GM18858 (cell line): ENCODE measurements around the gene COL4A3.
"Not testable (repeated sequence)": the region's sequence is repeated elsewhere in the genome, so short reads cannot be mapped to it uniquely, and the experiment has no call there.

Source experiments
- ATAC-seq: cut with Tn5 transposase; IDR thresholded peaks from one replicate; pipeline ENCODE4 v1.9.1; 2021; ENCODE audit not compliant: unreplicated experiment

Gene COL4A3

DNA sequence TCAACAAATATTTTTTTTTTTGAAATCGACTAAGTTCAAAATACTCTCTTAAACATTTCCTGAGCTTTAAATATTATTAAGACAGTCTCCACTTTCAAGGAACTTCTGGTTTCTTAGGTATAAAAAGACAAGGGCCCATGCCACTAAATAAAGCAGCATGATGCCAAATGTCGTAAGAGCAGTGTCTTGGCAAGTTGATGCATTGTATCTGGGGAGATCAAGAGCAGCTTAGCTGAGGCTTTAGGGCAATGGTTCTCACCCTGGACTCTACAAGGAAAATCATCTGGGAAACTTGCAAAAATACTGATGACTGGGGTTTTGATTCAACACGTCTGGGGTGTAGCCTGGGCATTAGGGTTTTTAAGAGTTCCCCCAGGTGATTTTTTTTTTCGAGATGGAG, 41.3 kb downstream of the COL4A3 start:
- no peak for ATAC-seq

DNA sequence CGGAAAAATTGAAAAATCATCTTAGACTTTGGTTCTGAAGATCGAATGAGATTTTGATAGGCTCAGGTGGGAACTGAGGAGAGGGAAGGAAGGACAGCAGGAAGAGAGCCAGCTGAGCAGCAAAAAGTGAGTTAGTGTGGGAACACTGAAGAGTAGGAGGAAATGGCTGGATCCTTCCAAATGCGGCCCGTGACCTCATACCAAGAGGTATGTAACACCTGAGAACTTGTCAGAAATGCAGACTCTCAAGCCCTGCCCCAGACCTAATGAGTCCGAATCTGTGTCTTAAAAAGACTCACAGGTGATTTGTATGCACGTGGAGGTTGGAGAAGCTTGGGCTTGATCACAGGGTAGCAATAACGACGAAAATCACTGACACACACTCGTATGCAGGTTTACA, 42.0 kb downstream of the COL4A3 start:
- no peak for ATAC-seq

DNA sequence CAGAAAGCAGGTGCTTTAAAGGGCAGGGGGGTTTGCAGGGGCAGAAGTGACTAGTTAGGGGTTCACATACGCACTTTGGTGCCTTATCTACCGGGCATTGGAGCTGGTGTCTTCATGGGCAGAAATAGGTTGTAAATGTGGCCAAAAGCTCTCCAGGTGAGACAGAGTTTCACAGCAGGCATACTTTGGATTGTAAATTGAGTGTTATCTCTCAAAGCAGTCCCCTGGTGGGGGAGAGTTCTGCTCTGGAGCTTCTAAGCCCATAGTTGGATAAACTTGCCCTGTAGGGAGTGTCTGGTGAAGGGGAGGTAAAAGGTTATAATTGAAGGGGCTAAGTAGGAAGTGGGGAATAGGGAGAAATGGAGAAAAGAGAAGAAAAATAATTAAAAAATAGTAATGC, 43.1 kb downstream of the COL4A3 start:
- no peak for ATAC-seq

DNA sequence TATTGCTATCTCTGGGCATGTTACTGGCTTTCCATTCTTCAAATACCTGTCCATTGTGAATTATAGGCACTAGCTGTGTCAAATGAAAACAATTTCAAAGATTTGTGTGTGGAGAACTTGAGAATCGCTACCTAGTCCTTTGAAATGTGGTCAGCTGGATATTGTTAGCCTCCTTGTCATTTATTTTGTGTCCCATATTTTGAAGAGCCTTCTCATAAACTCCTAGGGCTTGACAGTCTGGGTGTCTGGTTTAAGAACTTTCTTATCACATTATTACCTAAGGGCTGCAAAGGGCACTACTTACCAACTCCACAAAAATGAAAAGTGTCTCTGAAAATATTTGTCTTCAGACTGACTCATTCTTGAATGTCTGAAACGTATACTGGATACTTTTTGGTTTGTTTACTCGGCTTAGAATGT, 50.2 kb downstream of the COL4A3 start:
- no peak for ATAC-seq

DNA sequence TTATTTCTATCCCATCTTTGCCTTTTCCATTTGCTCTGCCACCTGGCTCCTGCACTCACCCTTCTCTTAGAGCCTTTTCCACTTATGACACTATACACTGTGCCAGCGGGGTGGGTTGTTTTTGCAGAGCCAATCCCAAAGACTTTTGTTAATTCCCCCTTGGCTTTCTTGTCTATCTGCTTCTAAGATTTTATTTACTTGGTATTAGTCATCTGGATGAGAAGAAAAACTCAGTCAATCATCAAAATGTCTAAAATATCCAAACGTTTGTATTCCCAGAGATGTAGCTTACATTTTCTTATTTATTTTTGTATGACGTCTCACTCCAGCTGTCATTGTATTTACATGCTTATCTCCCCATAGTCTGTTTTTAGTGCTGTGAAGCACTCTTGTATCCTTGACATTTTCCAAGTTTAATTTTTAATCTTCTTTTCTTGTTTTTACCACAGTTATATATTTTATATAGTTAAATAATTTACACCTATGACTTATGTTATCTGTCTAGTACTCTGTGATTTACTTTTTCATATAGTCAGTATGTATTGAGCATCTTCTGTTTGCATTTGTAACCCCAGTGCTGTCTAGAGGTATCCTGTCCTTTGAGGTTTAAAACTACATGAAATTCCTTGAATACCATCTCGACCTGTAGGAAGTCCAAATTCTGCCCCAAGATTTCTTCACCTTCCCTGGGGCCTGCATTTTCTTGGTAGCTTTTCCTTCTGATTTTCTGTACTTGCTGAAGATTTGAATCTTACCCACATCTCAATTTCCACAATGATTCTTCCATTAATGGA, 55.1 kb downstream of the COL4A3 start:
- no peak for ATAC-seq

DNA sequence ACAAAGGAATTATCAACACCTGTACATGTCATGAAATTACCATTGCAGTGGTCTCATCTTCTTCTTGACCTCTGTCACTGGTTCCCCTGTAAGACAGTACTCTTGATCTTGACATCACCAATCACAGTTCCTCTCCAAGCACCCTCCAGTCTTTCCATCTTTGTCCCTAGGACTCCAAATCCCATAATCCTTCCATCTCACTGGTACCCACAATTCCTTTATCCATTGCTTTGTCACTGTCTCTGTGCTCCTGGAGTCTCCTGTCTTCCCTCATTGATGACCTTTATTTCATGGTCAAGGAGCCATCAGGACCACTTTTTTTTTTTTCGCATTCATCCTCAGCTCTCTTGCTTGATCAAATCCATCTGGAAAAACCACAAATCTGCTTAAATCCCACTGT, 56.7 kb downstream of the COL4A3 start:
- ATAC-seq = no peak

DNA sequence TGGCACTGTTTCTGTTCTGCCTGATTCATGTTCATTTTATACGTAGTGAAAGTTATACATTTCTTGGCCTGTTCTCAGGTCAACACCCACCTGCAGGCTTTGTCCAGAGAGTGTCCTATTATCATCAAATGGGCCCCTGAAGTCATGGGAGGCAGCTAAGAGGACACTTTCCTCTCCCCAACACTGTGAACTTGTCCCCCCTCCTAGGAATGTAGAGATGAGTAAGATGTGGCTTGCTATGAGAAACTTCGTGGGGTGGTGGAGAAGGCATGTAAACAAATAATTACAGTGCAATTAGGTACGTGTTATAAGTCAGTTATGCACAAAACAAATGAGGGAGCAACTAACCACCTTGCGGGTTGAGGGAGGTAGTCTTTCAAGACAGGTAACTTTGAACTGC, 57.9 kb downstream of the COL4A3 start:
- ATAC-seq = no peak

DNA sequence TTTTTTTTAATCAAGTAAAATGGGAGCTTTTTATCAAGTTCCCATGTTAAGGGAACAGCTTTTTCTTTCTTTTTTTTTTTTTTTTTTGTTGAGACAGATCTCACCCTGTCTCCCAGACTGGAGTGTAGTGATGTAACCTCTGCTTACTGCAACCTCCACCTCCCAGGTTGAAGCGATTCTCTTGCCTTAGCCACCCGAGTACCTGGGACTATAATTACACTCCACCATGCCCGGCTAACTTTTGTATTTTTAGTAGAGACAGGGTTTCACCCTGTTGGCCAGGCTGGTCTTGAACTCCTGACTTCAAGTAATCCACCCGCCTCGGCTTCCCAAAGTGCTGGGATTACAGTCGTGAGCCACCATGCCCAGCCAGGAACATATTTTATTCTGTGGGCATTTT, 61.2 kb downstream of the COL4A3 start:
- not testable (repeated sequence) for ATAC-seq

DNA sequence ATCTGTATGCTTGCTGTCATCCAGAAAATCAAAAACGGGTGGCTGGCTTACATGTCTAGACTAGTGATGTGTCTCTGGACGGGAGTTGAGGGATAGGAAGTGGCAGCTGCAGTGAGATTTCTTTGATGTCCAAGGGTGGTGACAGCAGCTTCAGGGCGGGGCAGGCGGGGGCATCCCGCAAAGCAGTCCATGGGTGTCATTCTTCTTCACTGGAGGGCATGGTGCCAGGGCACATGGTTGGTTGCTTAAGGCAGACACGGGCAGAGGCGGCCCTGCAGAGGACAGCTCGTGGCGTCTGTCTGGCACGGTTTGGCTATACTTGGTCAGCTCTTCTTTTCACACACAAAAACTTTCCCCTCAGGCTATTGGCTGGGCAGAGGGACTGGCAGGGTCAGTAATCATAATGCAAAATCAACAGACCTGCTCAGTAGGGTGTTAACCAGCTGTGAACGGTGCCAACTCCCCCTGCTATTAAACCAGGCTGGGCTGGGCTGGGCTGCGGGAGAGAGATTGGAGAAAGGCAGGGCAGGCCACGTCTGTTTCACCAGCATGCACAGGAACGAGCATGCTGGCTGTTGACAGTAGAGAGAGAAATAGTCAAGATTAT, 63.7 kb downstream of the COL4A3 start:
- no peak for ATAC-seq

DNA sequence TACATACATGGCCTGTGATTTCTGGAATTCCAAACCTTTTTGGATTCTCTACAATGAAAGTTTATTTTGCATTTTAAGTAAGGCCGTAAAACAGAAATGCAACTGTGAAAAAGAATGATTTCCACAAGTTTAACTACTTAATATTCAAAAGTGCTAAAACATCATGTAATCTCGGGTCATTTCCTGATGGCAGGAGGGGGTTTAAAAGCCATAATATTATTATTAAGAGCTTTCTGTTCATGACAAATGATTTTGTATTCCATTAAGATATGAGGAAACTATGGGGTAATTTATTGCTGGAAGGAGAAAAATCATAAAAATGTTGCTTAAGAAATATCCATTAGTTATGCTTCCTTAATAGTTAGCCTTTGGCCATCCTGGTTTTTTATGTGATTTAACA, 65.7 kb downstream of the COL4A3 start:
- ATAC-seq = no peak

DNA sequence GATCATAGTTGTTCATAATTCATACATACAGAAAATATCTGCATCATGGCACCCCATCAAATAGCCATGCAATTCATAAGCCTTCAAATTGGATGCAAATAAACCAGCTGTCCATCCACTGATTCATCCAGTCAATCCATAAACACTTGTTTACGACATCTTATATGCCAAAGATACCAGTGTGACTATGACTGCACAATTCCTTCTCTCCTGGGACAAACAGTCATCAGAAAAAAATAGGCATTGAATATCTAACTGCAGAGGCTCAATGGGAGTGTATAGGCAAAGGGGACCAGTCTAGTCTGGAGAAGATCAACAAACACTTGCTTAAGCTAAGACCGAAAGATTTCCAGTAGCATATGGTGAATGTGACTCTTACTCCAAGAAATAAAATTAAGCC, 70.0 kb downstream of the COL4A3 start:
- ATAC-seq = no peak

DNA sequence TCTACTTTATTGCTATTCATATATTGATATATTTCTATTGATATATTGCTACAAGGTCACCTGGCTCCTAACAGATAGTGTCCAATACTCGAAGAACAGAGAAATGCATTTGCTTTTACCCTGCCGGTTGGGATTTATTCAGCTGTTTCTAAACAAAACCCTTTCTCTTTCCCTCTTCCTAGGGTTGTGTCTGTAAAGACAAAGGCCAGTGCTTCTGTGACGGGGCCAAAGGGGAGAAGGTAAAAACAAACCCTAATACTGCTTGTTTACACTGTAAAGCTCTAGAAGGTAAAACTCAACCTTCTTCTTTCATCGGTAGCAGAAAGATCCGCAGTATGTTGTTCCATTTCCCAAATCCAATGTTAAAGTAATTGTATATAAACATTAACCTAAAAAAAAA, 73.4 kb downstream of the COL4A3 start:
- no peak for ATAC-seq

DNA sequence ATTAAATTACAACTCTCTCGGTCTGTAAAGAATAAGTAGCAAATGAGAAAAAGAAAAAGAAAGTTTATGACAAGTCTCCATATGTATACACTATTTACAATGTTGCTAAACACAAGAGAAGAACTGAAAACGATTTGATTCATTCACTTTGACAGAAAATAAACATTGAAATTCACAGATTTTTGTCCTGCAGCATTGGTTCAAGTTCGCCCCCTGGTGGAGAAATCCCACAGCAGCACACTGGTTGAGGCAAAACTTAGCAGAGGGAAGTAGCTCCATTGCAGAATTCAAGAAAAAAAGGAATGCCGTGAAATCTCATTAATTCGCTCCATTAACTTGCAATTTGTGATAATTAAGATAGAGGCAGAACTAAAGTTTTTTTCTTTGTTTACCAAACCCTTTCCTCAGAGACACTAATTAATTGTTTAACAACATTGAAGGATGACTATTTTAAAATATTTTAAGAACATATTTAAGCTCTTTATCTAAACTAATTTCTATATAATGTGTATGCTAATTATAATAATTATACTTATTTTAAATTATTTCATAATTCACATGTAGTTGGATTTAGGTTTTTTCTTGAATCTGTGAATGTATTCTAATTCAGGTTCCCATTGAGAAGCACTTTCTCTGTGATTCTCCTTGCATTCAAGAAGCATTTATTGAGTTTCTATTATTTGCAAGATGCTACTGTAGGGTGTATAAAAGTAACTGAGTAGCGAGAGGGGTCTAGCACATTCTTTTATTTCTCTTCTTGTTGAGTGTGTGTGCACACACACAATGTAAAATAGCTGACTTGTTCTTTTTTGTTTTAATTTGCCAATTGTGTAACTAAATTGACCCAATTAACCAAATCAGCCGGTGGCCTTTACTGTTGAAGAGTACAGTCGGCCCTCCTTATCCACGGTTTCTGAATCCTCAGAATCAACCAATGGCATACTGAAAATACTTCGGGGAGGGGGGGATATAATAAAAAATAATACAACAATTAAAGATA, 74.1 kb downstream of the COL4A3 start:
- ATAC-seq = no peak

DNA sequence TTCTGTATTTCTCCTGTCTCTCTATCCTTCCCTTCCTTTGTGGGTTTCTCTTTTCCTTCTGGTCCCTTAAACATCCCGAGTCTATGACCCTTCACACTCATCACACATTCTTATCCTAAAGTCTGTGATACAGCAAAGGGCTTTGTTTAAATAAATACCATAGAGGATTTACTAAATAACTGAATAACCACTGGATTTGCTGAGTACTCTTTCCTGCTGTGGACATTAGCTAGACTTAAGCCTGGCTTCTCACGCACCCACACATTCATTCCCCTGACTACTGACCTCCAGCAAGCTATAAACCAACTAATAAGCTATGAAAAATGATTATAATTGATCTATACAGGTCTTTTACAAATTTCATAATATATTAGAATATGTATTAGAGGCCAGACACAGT, 76.6 kb downstream of the COL4A3 start:
- ATAC-seq = no peak

DNA sequence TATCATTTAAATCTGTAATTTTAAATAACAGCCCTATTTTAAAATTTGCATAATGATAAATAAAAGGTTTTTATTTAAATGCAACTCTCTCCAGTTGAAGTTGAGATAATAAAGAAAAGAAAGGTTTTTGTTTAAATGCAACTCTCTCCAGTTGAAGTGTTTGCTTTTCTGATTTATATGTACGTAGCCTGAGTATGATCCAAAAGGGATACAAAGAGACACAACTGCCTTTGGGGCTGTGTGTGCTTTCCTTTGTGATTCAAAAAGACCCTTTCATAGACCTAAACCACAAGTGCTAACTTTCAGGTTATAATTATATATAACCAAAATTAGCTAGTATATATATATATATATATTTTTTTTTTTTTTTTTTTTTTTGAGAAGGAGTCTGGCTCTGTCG, 84.5 kb downstream of the COL4A3 start:
- no peak for ATAC-seq

DNA sequence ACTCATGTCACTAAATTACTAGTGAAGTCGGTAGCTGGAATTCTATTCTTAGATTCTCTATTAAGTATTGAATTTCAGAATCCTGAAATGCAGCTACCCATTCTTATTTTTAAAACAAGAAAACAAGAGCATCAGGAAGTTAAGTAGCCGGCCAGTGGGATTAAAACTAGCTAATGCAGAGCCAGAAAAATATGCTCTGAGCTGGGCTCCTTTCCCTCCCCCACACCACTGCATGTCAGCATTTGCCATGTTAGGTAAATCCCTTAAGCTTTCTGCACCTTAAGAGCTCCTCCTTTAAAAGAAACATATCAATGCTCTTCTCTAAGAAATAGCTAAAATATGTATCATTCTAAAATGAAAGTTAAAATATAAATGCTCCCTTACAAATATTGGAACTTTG, 88.4 kb downstream of the COL4A3 start:
- no peak for ATAC-seq

DNA sequence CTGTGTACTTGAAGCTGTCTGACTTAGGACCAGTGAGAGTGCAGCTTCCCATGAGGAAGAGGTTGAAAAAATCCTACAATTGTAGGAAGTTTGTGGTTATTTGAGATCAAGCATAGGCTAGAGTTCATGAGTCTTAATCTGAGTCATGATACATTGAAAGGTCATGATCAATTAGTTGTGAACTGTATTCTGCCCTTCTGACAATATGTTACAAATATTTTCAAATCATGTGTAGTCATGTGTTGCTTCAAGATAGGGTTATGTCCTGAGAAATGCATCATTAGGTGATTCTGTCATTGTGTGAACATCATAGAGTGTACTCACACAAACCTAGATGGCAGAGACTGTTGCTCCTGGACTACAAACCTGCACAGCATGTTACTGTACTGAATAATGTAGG, 92.2 kb downstream of the COL4A3 start:
- no peak for ATAC-seq

DNA sequence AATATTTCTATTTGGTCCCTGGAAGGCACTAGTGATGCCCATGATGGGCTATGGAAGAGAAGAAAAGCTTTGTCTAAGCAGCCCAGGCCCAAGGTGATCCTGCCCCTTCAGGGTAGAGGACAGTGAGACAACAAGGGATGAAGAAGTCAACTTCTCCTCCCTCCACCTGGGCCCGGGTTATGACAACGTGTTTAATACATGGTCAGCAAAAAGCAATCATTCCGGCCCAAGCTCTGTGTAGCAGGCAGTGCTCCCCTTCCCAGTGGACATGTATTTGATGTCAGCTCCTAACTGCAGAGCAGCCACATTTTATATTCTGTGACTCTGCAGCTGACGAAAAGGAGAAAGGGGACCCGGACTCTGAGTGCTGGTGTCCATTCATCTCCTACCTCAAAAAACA, 93.4 kb downstream of the COL4A3 start:
- ATAC-seq = no peak

DNA sequence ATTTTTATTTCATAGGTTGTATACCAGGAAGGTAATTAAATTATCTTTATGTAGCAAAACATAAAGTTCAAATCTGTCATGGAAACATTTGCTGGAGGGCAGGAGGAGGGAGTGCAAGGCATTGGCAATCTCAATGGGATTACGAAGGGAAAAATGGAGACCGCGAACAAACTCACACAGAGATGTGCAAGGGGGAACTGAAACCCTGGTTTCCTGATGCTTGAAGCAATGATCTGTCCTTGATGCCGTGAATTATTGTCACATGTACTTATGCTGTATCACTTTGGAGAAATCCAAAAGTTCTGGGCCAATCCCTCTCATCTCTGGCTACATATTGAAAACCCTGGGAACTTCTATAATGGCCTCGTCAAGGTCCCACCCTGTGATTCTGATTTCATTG, 95.6 kb downstream of the COL4A3 start:
- ATAC-seq = no peak

DNA sequence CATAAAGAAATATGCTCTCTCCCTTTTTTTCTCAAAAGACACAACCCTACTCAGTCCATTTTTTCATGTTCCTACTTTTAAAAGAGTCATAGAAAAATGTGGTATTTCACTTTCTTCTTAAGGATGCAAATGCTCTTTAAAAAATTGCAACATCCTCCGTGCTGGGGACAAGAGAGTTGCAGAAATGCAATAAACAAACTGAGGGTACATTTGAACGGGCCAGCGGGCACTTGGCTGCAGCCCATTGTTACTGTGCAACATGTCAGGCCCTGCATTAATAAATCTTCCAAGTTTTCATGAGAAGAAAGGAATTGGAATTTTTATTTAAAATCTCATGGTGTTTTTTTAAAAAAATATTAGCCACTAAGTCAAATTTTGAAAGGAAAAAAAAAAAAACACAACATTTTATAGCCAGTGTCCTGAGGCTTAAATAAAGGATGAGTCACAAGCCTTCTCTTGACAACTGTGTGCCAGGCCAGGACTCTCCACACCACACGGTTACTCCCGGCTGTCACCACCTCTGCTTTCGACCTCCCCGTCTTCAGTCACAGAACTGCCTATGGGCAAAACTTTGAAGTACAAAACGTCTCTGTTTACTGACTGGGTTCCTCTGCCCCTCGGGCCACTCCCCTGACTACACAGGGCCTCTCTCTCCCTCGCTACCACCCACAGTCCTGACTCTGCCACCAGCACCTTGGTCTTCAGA, 103.1 kb downstream of the COL4A3 start:
- ATAC-seq = no peak

DNA sequence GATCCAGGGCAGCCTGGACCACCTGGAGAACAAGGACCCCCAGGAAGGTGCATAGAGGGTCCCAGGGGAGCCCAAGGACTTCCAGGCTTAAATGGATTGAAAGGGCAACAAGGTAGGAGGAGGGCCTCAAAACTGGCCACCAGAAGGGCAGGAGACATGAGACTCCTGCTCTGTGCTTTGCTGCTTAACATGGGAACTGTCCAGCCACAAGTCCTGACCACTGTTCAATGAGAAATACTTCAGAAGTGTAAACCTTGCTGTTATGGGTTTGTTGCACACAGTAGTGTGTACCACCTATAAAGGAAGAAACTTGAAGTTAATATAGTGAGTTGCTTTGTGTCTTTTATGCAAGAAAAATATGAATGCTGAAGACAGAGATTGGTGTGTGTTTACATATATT, 116.5 kb downstream of the COL4A3 start:
- no peak for ATAC-seq
